PFSK-1 (cell line): ENCODE results near the gene ZC3H7A.

Source experiments
- POLR2AphosphoS5 ChIP-seq: IDR thresholded peaks from 2 replicates; pipeline ENCODE4 v1.6.1; 2012; ENCODE audit warnings: low read depth, mild to moderate bottlenecking, control low read depth, low read length, moderate library complexity
- SIN3A ChIP-seq: IDR thresholded peaks from 2 replicates; pipeline ENCODE4 v1.6.1; 2012; ENCODE audit warnings: mild to moderate bottlenecking, low read length, moderate library complexity, borderline replicate concordance; ENCODE audit not compliant: insufficient read depth

DNA sequence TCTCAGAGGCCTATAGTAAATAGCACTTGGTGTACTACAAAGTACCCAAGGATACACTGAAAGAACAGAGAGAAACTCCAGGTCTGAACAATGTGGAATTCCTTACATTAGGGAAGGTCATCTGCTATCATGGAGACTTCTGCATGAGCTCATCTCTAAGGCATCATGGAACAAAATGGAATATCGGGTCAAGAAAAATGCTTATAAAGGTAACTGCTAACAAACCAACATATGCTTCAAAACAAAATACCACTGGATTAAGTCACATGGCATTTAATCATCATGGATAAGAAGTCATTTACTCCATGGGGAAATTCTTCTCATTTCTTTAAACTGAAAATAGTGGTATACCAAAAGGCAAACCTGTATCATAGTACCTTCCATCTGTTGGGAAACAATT lies 88.6 kb downstream of the ZC3H7A start:
- TF ChIP-seq POLR2AphosphoS5: no peak
- no peak for TF ChIP-seq SIN3A
